SK-N-SH (cell line): ENCODE results near the gene CD74.

Experiments used
- EP300 ChIP-seq, 2 experiments: IDR thresholded peaks; 2 replicates each; pipeline versions ENCODE4 v1.4.0 to v1.6.1; 2012; ENCODE audit warnings: borderline replicate concordance in 1 of 2, low read depth in 1 of 2, low read length in 1 of 2
- TAF1 ChIP-seq: IDR thresholded peaks from 2 replicates; pipeline ENCODE4 v1.6.1; 2012; ENCODE audit warnings: low read depth, mild to moderate bottlenecking, low read length, moderate library complexity, borderline replicate concordance
- TEAD4 ChIP-seq: IDR thresholded peaks from 2 replicates; pipeline ENCODE4 v1.4.0; 2012; ENCODE audit warnings: mild to moderate bottlenecking, borderline replicate concordance; ENCODE audit not compliant: insufficient read depth
- TF ChIP-seq, protein P1 (sequence below): fragments of 150-350 bp; IDR thresholded peaks from 2 replicates; pipeline ENCODE4 v1.6.1; 2016; ENCODE audit warnings: mild to moderate bottlenecking, low read depth, low read length
- TF ChIP-seq, protein P2 (sequence below): fragments of 200-600 bp; sonication (generic); IDR thresholded peaks from 2 replicates; pipeline ENCODE4 v1.6.1; 2017; ENCODE audit warnings: antibody characterized with exemption, mild to moderate bottlenecking, moderate library complexity
- TF ChIP-seq, protein P3 (sequence below): IDR thresholded peaks from 2 replicates; pipeline ENCODE4 v1.4.0; 2012; ENCODE audit warnings: low read depth, borderline replicate concordance

DNA sequence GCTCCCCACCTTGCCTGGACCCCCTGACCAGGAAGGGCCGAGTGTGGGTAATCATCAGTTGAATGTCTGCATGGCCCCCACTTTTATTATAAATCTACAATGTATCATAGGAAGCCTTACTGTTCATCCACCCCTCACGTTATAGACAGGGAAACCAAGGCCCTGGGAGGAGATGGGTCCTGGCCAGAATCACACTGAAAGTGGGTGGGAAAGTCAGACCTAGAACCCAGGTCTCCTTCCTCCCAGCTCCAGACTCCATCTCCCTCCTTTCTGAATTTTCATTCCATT lies 17.1 kb downstream of the CD74 start:
- TF ChIP-seq, protein P1, sequence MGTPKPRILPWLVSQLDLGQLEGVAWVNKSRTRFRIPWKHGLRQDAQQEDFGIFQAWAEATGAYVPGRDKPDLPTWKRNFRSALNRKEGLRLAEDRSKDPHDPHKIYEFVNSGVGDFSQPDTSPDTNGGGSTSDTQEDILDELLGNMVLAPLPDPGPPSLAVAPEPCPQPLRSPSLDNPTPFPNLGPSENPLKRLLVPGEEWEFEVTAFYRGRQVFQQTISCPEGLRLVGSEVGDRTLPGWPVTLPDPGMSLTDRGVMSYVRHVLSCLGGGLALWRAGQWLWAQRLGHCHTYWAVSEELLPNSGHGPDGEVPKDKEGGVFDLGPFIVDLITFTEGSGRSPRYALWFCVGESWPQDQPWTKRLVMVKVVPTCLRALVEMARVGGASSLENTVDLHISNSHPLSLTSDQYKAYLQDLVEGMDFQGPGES, result no peak
- TF ChIP-seq, protein P2, sequence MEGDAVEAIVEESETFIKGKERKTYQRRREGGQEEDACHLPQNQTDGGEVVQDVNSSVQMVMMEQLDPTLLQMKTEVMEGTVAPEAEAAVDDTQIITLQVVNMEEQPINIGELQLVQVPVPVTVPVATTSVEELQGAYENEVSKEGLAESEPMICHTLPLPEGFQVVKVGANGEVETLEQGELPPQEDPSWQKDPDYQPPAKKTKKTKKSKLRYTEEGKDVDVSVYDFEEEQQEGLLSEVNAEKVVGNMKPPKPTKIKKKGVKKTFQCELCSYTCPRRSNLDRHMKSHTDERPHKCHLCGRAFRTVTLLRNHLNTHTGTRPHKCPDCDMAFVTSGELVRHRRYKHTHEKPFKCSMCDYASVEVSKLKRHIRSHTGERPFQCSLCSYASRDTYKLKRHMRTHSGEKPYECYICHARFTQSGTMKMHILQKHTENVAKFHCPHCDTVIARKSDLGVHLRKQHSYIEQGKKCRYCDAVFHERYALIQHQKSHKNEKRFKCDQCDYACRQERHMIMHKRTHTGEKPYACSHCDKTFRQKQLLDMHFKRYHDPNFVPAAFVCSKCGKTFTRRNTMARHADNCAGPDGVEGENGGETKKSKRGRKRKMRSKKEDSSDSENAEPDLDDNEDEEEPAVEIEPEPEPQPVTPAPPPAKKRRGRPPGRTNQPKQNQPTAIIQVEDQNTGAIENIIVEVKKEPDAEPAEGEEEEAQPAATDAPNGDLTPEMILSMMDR, result no peak
- TF ChIP-seq TEAD4 (no peak), TAF1 (no peak), EP300 (IDR thresholded peaks at IDR 0.05; ENCODE audit: borderline replicate concordance in 1 of 2, low read depth in 1 of 2, low read length in 1 of 2) (no peak)
- TF ChIP-seq, protein P3, sequence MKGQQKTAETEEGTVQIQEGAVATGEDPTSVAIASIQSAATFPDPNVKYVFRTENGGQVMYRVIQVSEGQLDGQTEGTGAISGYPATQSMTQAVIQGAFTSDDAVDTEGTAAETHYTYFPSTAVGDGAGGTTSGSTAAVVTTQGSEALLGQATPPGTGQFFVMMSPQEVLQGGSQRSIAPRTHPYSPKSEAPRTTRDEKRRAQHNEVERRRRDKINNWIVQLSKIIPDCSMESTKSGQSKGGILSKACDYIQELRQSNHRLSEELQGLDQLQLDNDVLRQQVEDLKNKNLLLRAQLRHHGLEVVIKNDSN, result no peak
